Aorta (tissue), 5 donors: Measurements from ENCODE around the gene OR2W1. TPM values are rescaled to one million over a fixed set of nuclear protein-coding genes. Genes with fewer than 3 reads are reported as not detected.

Experiments used
- ATAC-seq: fragments of 200-7000 bp; cut with Tn5 transposase; one replicate; pipeline ENCODE4 v1.9.1; 2022; ENCODE audit warnings: moderate library complexity; ENCODE audit not compliant: low FRiP score
- DNase-seq, 2 donors: peaks; one replicate each; pipeline ENCODE4 v3.0.0-alpha.2; 2020
- H3K27ac ChIP-seq, 2 donors: one replicate each; pipeline ENCODE4 v1.5.1; 2013; ENCODE audit warnings: low read length in 2 of 2, mild to moderate bottlenecking in 2 of 2, moderate library complexity in 2 of 2, control low read depth in 1 of 2, inconsistent platforms in 1 of 2, low read depth in 1 of 2
- H3K27me3 ChIP-seq, 2 donors: one replicate each; pipeline ENCODE4 v1.6.1; 2013; ENCODE audit warnings: control low read depth in 1 of 2, low read length in 1 of 2, mild to moderate bottlenecking in 1 of 2, moderate library complexity in 1 of 2; ENCODE audit not compliant: insufficient read depth in 2 of 2, control insufficient read depth in 1 of 2
- H3K36me3 ChIP-seq, 2 donors: one replicate each; pipeline ENCODE4 v1.6.1; 2013; ENCODE audit warnings: control low read depth in 1 of 2, low read length in 1 of 2, mild to moderate bottlenecking in 1 of 2; ENCODE audit not compliant: insufficient read depth in 2 of 2, control insufficient read depth in 1 of 2
- H3K4me1 ChIP-seq, 2 donors: one replicate each; pipeline ENCODE4 v1.6.1; 2013; ENCODE audit warnings: low read length in 2 of 2, control low read depth in 1 of 2, mild to moderate bottlenecking in 1 of 2, moderate library complexity in 1 of 2; ENCODE audit not compliant: insufficient read depth in 2 of 2, control insufficient read depth in 1 of 2
- H3K4me3 ChIP-seq, 2 donors: one replicate each; pipeline ENCODE4 v1.5.1; 2013; ENCODE audit warnings: low read length in 2 of 2, control low read depth in 1 of 2, mild to moderate bottlenecking in 1 of 2
- H3K9me3 ChIP-seq: one replicate; pipeline ENCODE4 v1.6.1; 2013; ENCODE audit warnings: mild to moderate bottlenecking, low read length; ENCODE audit not compliant: control insufficient read depth
- WGBS, 2 donors: extraction: QIAGEN DNeasy Blood & Tissue Kit; methylation state at CpG; one replicate each; pipeline ENCODE4 v1.1.7; 2013; 5-methylcytosine and 5-hydroxymethylcytosine counted together
- intact Hi-C, 2 donors: fragments of 100-400 bp; cut with DNase I; formaldehyde crosslinking; loops; one replicate each; pipeline versions ENCODE4 v1.14.2 to v1.15.0; 2022
- long read RNA-seq, 2 donors: library from polyadenylated mRNA; unstranded; transcript quantifications; one replicate each; pipeline ENCODE4 v2.0.0, GENCODE V29; 2020 to 2021
- polyA plus RNA-seq, 2 donors: library from polyadenylated mRNA; stranded (reverse); fragments of 200-250 nt; gene quantifications; one replicate each; pipeline ENCODE4 v1.2.3, GENCODE V29; 2013
- total RNA-seq, 2 donors: library from RNA; stranded (reverse); fragmentation: NEBNext Ultra II Directional; extraction: Animal tissue kit (Norgen Biotek cat#: 25700); gene quantifications; one replicate each; pipeline ENCODE4 v1.2.1, GENCODE V29; 2021
- donor health status: healthy with polysubstance abuse.
- donor health status: Bipolar disorder and iron deficiency.
- donor health status: DM: no; HTN: no; CAD: no.
- donor health status: DM: no; HTN: no; CAD: no.
- donor health status: DM: yes; HTN: yes; CAD: no.

The OR2W1 gene, protein sequence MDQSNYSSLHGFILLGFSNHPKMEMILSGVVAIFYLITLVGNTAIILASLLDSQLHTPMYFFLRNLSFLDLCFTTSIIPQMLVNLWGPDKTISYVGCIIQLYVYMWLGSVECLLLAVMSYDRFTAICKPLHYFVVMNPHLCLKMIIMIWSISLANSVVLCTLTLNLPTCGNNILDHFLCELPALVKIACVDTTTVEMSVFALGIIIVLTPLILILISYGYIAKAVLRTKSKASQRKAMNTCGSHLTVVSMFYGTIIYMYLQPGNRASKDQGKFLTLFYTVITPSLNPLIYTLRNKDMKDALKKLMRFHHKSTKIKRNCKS
- total RNA-seq (not detected), polyA plus RNA-seq (not detected)
- long read RNA-seq, donor 1 = 0 reads
- long read RNA-seq, donor 2 = 0 reads

- ATAC-seq (no peak), DNase-seq (no peak)
- Histone ChIP-seq H3K27ac (no peak within 1 kb of the TSS), H3K4me3 (no peak within 1 kb of the TSS), H3K27me3 (no peaks in the 10 kb centered on the region), H3K9me3 (peaks cover 1% of the 10 kb centered on the region), H3K36me3 (no peaks in the 10 kb centered on the region), H3K4me1 (no peaks in the 10 kb centered on the region)
- 66 to 70% methylated on average over 1 of the region's 1 CpG for WGBS, 2 donors
- intact Hi-C loops = no loop called here
Observed at GRCh38 chr6:29045075-29045474, at the start of gene OR2W1. TSS of gene OR2W1 (minus strand) at chr6:29045175. CDS start at chr6:29045175, 0 bp downstream.

GRCh38 chr6:29092957-29093356 lies 48.0 kb upstream of the OR2W1 start:
- H3K4me1 ChIP-seq = no peaks in the 10 kb centered on the region
- H3K27me3 ChIP-seq = no peaks in the 10 kb centered on the region
- H3K27ac ChIP-seq = no peak overlapping the region
- DNase-seq (no peak), ATAC-seq (no peak)
- 72 to 85% methylated on average over 3 of the region's 3 CpGs for WGBS, 2 donors
- H3K4me3 ChIP-seq = no peak overlapping the region
- no peaks in the 10 kb centered on the region for H3K9me3 ChIP-seq
- no peaks in the 10 kb centered on the region for H3K36me3 ChIP-seq
- intact Hi-C loops = no loop called here

- WGBS, 2 donors = 38 to 84% methylated on average over 1 of the region's 1 CpG
Observed at GRCh38 chr6:29087213-29087612, 42.2 kb upstream of the OR2W1 start, which contains the start of gene OR2B3. TSS of gene OR2B3 (minus strand) at chr6:29087313. CDS start at chr6:29087248, 65 bp downstream.

GRCh38 chr6:29082457-29082856 lies 37.5 kb upstream of the OR2W1 start:
- no peak overlapping the region for H3K27ac ChIP-seq
- 91% methylated on average over 15 of the region's 15 CpGs for WGBS, 2 donors

More at GRCh38 chr6:29087213-29087612, 42.2 kb upstream of the OR2W1 start, which contains the start of gene OR2B3:
- DNase-seq = no peak
- H3K4me3 ChIP-seq = no peak within 1 kb of the TSS
- H3K4me1 ChIP-seq = no peaks in the 10 kb centered on the region
- peaks cover 4% of the 10 kb centered on the region for H3K9me3 ChIP-seq
- intact Hi-C loops = no loop called here
- H3K36me3 ChIP-seq = no peaks in the 10 kb centered on the region
- no peak within 1 kb of the TSS for H3K27ac ChIP-seq
- H3K27me3 ChIP-seq = peaks cover 0 to 2% of the 10 kb centered on the region in 2 donors
- no peak for ATAC-seq

DNA sequence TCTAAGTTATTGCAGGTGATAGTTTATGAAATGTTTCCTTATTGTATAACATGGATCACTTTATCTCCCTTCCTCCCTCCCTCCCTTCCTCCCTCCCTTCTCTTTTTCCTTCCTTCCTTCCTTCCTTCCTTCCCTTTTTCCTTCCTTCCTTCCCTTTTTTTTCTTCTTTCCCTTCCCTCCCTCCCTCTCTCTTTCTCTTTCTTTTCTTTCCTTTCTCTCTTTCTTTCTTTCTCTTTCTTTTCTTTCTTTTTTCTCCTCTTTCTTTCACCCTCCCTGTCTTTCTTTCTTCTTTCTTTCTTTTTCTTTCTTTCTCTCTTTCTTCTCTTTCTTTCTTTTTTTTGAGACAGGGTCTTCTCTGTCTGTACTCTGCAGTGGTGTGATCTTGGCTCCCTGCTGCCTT lies 36.3 kb upstream of the OR2W1 start:
- DNase-seq (no peak), ATAC-seq (no peak)
- Histone ChIP-seq H3K4me3 (no peak overlapping the region), H3K4me1 (no peaks in the 10 kb centered on the region), H3K27me3 (peaks cover 0 to 2% of the 10 kb centered on the region in 2 donors), H3K36me3 (no peaks in the 10 kb centered on the region), H3K9me3 (peaks cover 2% of the 10 kb centered on the region), H3K27ac (no peak overlapping the region)
- intact Hi-C loops = no loop called here

More at GRCh38 chr6:29082457-29082856, 37.5 kb upstream of the OR2W1 start:
- ATAC-seq = no peak
- H3K27me3 ChIP-seq = peaks cover 0 to 2% of the 10 kb centered on the region in 2 donors
- H3K4me1 ChIP-seq = no peaks in the 10 kb centered on the region
- no peaks in the 10 kb centered on the region for H3K36me3 ChIP-seq
- intact Hi-C loops = no loop called here
- DNase-seq = no peak
- H3K9me3 ChIP-seq = peaks cover 4% of the 10 kb centered on the region
- H3K4me3 ChIP-seq = no peak overlapping the region

- DNase-seq (no peak), ATAC-seq (no peak)
- peaks cover 0 to 2% of the 10 kb centered on the region in 2 donors for H3K27me3 ChIP-seq
- 73 to 80% methylated on average over 1 of the region's 1 CpG for WGBS, 2 donors
- H3K9me3 ChIP-seq = peaks cover 2% of the 10 kb centered on the region
- no peak overlapping the region for H3K27ac ChIP-seq
- intact Hi-C loops = no loop called here
- H3K4me3 ChIP-seq = no peak overlapping the region
- H3K4me1 ChIP-seq = no peaks in the 10 kb centered on the region
- H3K36me3 ChIP-seq = no peaks in the 10 kb centered on the region
Observed at GRCh38 chr6:29079203-29079602, 34.2 kb upstream of the OR2W1 start.

DNA sequence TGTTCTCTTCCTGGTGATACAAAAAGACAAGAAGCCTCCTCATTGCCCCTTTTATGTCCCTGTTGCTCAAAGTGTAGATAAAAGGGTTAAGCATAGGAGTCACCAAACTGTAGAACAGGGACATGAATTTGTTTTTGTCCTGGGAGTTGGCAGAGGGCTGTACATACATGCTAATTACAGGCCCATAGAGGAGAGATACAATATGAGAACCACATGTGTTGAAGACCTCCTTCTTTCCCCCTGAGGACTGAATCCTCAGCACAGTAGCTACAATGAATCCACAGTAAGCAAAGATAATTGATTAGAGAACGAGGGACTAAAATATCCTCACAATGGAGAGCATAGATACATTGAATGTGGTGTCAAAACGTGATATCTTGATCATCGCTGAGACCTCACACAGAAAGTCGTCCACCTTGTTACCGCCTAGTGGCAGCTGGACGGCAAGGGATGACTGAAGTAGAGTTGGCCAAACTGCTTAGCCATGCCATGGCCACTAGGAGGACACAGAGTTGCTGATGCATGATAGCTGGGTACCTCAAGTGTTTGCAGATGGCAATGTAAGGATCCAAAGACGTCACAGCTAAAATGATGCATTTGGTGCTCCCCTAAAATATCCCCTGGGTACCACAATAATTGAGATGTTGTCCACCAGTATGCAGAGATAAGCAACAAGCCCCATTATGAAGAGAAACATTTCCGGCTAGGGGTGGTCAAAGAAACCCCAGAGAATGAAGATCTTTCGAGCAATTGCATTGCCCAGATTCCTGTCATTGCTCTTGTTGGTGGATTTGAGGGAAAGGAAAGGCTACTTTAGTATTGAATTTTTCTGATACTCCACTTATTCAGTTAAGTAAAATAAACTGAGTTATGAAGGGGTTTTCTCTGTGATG lies 27.1 kb upstream of the OR2W1 start:
- Histone ChIP-seq H3K27me3 (no peaks in the 10 kb centered on the region), H3K4me3 (no peak overlapping the region), H3K9me3 (no peaks in the 10 kb centered on the region), H3K27ac (no peak overlapping the region), H3K4me1 (no peaks in the 10 kb centered on the region), H3K36me3 (no peaks in the 10 kb centered on the region)
- intact Hi-C loops = no loop called here
- ATAC-seq (no peak), DNase-seq (no peak)
- 31% methylated on average over 9 of the region's 9 CpGs for WGBS, 2 donors

DNA sequence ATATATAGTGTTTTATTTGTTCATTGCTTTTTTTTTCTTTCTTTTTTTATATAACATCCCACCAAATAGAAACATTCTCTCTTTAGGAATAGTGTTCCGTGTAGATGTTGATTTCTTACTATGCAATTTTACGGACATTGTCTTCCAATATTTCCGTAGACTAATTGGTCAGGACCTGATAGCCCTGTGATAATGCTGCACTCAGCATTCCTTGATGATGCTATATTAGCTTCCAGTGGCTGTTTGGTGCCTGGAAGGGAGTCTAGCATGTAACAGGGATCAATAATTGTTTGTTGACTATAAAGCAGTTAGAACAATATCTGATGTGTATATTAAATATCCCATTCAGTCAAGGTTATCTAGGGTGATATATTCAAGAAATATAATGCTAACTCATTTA lies 6.7 kb upstream of the OR2W1 start:
- DNase-seq = no peak
- Histone ChIP-seq H3K9me3 (no peaks in the 10 kb centered on the region), H3K4me3 (no peak overlapping the region), H3K4me1 (no peaks in the 10 kb centered on the region), H3K27me3 (no peaks in the 10 kb centered on the region), H3K27ac (no peak overlapping the region), H3K36me3 (no peaks in the 10 kb centered on the region)
- 84% methylated on average over 3 of the region's 3 CpGs for WGBS, 2 donors
- no peak for ATAC-seq
- intact Hi-C loops = no loop called here
